ENCODE results near the gene DLGAP4. TPM values are rescaled to one million over a fixed set of nuclear protein-coding genes. Genes with fewer than 3 reads are reported as not detected.

Gene DLGAP4
- total and polyA plus RNA-seq, 10 donors: 12.0 to 60.9 (median 45.9) TPM

DNA sequence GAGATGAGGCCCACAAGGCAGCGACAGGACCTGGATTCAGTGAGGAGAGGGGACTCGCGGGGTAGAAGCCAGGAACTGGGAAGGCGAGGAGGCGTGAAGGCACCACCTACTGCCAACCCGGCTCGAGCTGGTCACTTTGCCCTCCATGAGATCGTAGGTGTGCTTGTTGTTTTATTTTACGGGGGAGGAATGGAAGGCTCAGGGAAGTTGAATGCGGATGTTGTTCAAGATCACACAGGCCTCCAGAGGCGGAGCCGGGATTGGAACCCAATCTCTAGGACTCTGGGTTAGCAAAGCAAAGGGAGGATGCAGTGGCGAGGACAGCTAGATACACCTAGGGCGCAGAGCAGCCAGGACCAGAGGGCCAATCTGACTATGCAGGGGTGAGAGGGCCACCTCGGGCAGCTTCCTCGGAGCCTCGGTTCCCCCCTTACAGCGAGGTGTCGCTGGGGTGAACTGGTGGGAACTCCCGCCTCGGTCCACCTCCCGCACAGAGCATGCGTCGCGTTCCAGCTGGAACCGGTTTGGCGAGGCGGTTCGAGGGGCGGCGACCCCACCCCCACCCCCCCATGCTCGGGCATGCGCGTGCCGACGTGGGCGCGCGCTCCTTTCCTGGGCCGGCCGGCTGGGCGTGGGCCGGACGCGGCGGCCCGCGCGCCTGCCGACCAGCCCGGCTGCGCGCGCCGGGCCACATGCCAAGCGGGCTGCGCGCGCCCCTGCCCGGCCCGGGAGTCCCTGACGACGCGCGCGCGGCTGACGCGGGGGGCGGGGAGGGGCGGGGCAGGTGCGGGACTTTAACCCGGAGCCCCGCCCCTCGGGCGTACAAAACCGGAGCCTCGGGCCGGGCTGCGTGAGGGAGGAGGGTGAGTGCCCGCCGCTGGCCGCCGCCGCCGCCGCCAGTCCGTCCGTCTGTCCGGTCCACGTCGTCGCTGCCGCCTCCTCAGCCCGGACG lies 154.8 kb downstream of the DLGAP4 start:
- DNase-seq: peak; percentile 97
- peak in 2 of 3 donors; percentile 72 to 73 for TF ChIP-seq POLR2A (IDR thresholded peaks at IDR 0.05)
- TF ChIP-seq POLR2AphosphoS5 (IDR thresholded peaks at IDR 0.05): peak; percentile 77 to 87 (median 87)
- TF ChIP-seq, protein P1, sequence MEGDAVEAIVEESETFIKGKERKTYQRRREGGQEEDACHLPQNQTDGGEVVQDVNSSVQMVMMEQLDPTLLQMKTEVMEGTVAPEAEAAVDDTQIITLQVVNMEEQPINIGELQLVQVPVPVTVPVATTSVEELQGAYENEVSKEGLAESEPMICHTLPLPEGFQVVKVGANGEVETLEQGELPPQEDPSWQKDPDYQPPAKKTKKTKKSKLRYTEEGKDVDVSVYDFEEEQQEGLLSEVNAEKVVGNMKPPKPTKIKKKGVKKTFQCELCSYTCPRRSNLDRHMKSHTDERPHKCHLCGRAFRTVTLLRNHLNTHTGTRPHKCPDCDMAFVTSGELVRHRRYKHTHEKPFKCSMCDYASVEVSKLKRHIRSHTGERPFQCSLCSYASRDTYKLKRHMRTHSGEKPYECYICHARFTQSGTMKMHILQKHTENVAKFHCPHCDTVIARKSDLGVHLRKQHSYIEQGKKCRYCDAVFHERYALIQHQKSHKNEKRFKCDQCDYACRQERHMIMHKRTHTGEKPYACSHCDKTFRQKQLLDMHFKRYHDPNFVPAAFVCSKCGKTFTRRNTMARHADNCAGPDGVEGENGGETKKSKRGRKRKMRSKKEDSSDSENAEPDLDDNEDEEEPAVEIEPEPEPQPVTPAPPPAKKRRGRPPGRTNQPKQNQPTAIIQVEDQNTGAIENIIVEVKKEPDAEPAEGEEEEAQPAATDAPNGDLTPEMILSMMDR (IDR thresholded peaks at IDR 0.05 in 8 of 11, conservative IDR thresholded peaks at IDR 0.05 in 3 of 11): peak in 1 of 11 experiments; percentile 38
- Histone ChIP-seq H3K4me1 (peaks cover 31 to 50% (median 49%) of the 10 kb centered on the region in 6 donors), H3K36me3 (peaks cover 0 to 8% (median 0%) of the 10 kb centered on the region in 6 donors), H3K9me3 (no peaks in the 10 kb centered on the region), H3K4me3 (peak overlapping the region; percentile 24 to 80 (median 67)), H3K27me3 (replicated peaks in 1 of 7) (no peaks in the 10 kb centered on the region), H3K27ac (peak overlapping the region; percentile 79 to 97 (median 92))
- intact Hi-C loops (cut with DNase I; ENCODE audit: low total_unique reads): no loop called here
- 10 to 46% (median 20%) methylated on average over 20 to 95 of the region's 96 CpGs for WGBS, 5 donors

DNA sequence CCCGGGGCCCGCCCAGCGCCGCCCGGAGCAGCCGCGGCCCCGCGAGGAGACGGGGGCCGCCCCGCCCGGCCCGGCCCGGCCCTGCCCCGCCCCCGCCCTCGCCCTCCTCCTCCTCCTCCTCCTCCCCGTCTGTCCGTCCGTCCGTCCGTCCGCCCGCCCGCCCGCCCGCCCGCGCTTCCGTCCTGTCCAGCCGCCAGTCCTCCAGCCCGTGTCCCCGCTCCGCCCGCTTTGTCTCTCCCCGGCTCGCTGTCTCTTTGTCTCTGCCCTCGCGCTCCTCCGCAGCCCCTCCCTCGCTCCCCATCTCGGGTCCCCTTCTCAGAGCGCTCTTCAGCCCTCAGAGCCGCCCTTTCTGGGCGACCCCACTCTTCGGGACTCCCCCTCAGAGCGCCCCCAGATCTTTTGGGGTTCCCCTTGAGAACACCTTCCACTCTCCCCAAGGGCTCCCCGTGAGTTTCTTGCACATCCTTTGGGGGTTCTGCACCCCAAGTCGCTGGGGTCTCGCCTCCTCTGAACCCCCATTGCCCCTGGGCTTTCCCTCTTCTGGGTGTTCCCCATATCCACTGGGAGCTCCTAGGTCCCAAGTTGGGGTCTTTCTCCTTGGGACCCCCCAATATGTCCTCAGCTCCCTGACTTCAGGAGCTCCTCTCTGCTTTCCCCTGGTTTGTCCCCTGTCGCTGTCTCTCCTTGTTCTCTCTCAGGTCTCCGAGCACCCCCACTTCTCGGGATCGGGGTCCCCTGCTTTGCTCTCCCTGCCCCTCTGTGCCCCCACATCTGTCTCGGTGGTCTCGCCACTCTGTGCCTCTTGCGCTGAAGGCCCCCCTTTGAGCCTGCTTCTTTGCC lies 155.7 kb downstream of the DLGAP4 start:
- Histone ChIP-seq H3K27me3 (replicated peaks in 1 of 7) (no peaks in the 10 kb centered on the region), H3K4me1 (peaks cover 39 to 59% (median 58%) of the 10 kb centered on the region in 6 donors), H3K36me3 (peaks cover 0 to 8% (median 0%) of the 10 kb centered on the region in 6 donors), H3K4me3 (peak overlapping the region; percentile 52 to 80 (median 67)), H3K27ac (peak overlapping the region; percentile 76 to 97 (median 91)), H3K9me3 (no peaks in the 10 kb centered on the region)
- no peak for TF ChIP-seq POLR2A (IDR thresholded peaks at IDR 0.05)
- no peak for TF ChIP-seq POLR2AphosphoS5 (IDR thresholded peaks at IDR 0.05)
- TF ChIP-seq, protein P1 (IDR thresholded peaks at IDR 0.05 in 8 of 11, conservative IDR thresholded peaks at IDR 0.05 in 3 of 11): no peak
- 2 to 4% (median 2%) methylated on average over 19 to 50 of the region's 58 CpGs for WGBS, 5 donors
- intact Hi-C loops (cut with DNase I; ENCODE audit: low total_unique reads): no loop called here
- peak; percentile 91 for DNase-seq

DNA sequence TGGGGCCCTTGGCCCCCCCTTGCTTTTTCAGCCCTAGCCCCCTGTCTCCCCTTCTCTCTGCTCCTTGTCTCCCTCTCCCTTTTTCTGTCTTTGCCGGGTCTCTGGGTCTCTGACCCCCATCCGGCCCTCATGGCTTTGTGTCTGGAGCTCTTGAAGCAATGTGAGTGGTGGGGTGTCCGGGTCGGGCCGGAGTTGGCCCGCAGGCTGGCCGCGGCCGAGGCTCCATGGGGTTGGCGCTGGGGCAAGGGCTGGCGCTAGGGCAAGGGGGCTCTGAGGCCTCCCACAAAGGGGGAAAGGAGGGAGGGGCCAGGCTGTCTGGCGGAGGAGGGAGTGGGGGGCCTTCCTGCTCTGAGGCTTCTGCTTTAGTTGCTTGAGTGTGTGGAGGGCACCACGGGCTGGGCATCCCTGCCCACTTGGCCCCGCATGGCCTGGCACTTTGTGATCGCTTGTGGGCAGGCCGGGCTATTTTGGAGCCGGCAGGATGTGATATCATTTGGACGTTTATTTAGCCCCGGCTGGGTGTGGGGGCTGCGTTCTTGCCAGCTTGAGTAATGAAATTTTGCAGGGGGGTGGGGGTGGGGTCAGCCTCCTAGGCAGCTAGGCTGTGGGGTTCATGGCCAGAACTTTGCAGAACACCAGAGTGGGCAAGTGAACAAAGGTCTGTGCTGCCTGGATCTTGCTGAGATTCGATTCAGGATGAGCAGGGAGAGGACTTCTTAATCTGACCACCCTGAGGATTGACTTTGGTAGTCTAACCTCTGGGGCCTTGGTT lies 156.5 kb downstream of the DLGAP4 start:
- Histone ChIP-seq H3K9me3 (no peaks in the 10 kb centered on the region), H3K27me3 (replicated peaks in 1 of 7) (no peaks in the 10 kb centered on the region), H3K27ac (peak overlapping the region; percentile 76 to 97 (median 91)), H3K36me3 (peaks cover 0 to 8% (median 0%) of the 10 kb centered on the region in 6 donors), H3K4me1 (peaks cover 46 to 67% (median 66%) of the 10 kb centered on the region in 6 donors), H3K4me3 (peak overlapping the region; percentile 52 to 80 (median 67))
- intact Hi-C loops (cut with DNase I; ENCODE audit: low total_unique reads): no loop called here
- DNase-seq: peak; percentile 87
- TF ChIP-seq, protein P1 (IDR thresholded peaks at IDR 0.05 in 8 of 11, conservative IDR thresholded peaks at IDR 0.05 in 3 of 11): no peak
- peak; percentile 79 to 88 (median 84) for TF ChIP-seq POLR2AphosphoS5 (IDR thresholded peaks at IDR 0.05)
- peak in 1 of 3 donors; percentile 17 for TF ChIP-seq POLR2A (IDR thresholded peaks at IDR 0.05)
- 5 to 8% (median 5%) methylated on average over 16 to 21 of the region's 21 CpGs for WGBS, 5 donors
